Karpas-422 (cell line): Measurements from ENCODE around the gene CDNF. TPM values are rescaled to one million over a fixed set of nuclear protein-coding genes. Genes with fewer than 3 reads are reported as not detected.

Experiments used
- total RNA-seq: library from RNA; depleted of rRNA; stranded (reverse); fragments of >200 nt; shearing (Covaris generic); gene quantifications from 2 replicates; pipeline ENCODE4 v1.2.3, GENCODE V29; 2014; ENCODE audit warnings: low replicate concordance; rRNA removed

Gene CDNF
- total RNA-seq, 1 experiment from 2014 or later: 1.2 TPM

Other genes with a start within 250 kb of the CDNF start
- 110 and 158 TPM in 2 replicates for gene FAM107B, start 63.1 kb downstream of the CDNF start, total RNA-seq
- gene HSPA14, start 269 bp upstream of the CDNF start, total RNA-seq: 34.2 and 34.8 TPM in 2 replicates
- 22.1 and 25.0 TPM in 2 replicates for gene MSANTD7, start 269 bp upstream of the CDNF start, total RNA-seq
- gene SUV39H2, start 40.8 kb upstream of the CDNF start, total RNA-seq: 15.7 and 23.8 TPM in 2 replicates
- gene DCLRE1C, start 116.1 kb upstream of the CDNF start, total RNA-seq: 15.8 and 19.6 TPM in 2 replicates
- 2.6 TPM in 1 of 2 replicates, not detected in the other for gene MEIG1, start 121.4 kb upstream of the CDNF start, total RNA-seq
- gene OLAH, start 205.9 kb upstream of the CDNF start, total RNA-seq: not detected in 2 replicates